GM19463 (cell line): ENCODE data around the gene ABCB8.
"Not testable (repeated sequence)": the region's sequence is repeated elsewhere in the genome, so short reads cannot be mapped to it uniquely, and the experiment has no call there.

Experiments
- ATAC-seq: cut with Tn5 transposase; IDR thresholded peaks from one replicate; pipeline ENCODE4 v1.9.1; 2021; ENCODE audit warnings: mild to moderate bottlenecking, moderate library complexity; ENCODE audit not compliant: unreplicated experiment

ABCB8 gene

GRCh38 chr7:151013733-151014497 lies 14.3 kb upstream of the ABCB8 start:
- peak; percentile 62 for ATAC-seq

- ATAC-seq = no peak
Measured at GRCh38 chr7:151014950-151015349, 13.3 kb upstream of the ABCB8 start.

- no peak for ATAC-seq
Measured at GRCh38 chr7:151015967-151016366, 12.3 kb upstream of the ABCB8 start.

- no peak for ATAC-seq
Measured at GRCh38 chr7:151016505-151016904, 11.7 kb upstream of the ABCB8 start.

GRCh38 chr7:151016942-151017341 lies 11.3 kb upstream of the ABCB8 start:
- ATAC-seq = no peak

- ATAC-seq = no peak
Measured at GRCh38 chr7:151017370-151017952, 10.8 kb upstream of the ABCB8 start.

GRCh38 chr7:151017953-151018420 lies 10.3 kb upstream of the ABCB8 start:
- ATAC-seq = peak; percentile 59

- ATAC-seq = peak; percentile 12
Measured at GRCh38 chr7:151018421-151019129, 9.7 kb upstream of the ABCB8 start.

GRCh38 chr7:151019130-151019447 lies 9.2 kb upstream of the ABCB8 start:
- no peak for ATAC-seq

GRCh38 chr7:151020231-151020630 lies 8.0 kb upstream of the ABCB8 start:
- ATAC-seq = no peak

- no peak for ATAC-seq
Measured at GRCh38 chr7:151023232-151023631, 5.0 kb upstream of the ABCB8 start.

- no peak for ATAC-seq
Measured at GRCh38 chr7:151024435-151025056, 3.7 kb upstream of the ABCB8 start, which contains the start of gene ATG9B. ATG9B (minus strand) TSS chr7:151024494; CDS start chr7:151024423, 71 bp downstream.

GRCh38 chr7:151025924-151026671 lies 2.2 kb upstream of the ABCB8 start:
- no peak for ATAC-seq

- not testable (repeated sequence) for ATAC-seq
Measured at GRCh38 chr7:151026771-151027727, 1.2 kb upstream of the ABCB8 start.

GRCh38 chr7:151027728-151028130 lies 521 bp upstream of the ABCB8 start:
- peak; percentile 1 for ATAC-seq

GRCh38 chr7:151028948-151029501 lies 775 bp downstream of the ABCB8 start:
- ATAC-seq = no peak

GRCh38 chr7:151031011-151031410 lies 2.8 kb downstream of the ABCB8 start:
- no peak for ATAC-seq

- no peak for ATAC-seq
Measured at GRCh38 chr7:151032936-151033863, 5.0 kb downstream of the ABCB8 start.
